Amniotic stem cell (primary cell): ENCODE results near the gene LRMDA.
A peak's percentile ranks its signal among the peaks of the same experiment; 100 is the strongest.

Source experiments
- DNase-seq: peaks from one replicate; lab custom pipeline; 2025; lab: John Stamatoyannopoulos, UW

The LRMDA gene

GRCh38 chr10:75431180-75432111 is at the start of gene LRMDA:
TSS of gene LRMDA (plus strand) at chr10:75431624.
- DNase-seq, result no peak

DNA sequence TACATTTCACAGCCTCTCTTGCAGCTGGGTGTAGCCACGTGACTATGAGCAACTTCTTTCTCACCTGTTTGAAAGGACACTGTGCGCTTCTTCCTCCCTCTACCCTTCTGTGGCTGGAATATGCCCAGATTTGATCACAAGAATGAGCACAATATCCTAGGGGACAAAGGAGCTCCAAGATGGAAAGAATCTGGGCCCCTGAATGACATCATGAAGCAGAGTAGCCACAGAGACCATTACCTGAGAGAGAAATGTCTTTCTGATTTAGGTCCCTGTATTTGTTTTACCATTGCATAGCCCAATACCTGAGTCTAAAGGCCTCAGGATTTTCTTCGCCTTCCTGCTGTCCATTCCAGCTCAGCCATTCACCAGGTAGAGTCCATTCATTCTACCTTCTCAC is 45.3 kb upstream of the LRMDA start:
- DNase-seq, result no peak

DNA sequence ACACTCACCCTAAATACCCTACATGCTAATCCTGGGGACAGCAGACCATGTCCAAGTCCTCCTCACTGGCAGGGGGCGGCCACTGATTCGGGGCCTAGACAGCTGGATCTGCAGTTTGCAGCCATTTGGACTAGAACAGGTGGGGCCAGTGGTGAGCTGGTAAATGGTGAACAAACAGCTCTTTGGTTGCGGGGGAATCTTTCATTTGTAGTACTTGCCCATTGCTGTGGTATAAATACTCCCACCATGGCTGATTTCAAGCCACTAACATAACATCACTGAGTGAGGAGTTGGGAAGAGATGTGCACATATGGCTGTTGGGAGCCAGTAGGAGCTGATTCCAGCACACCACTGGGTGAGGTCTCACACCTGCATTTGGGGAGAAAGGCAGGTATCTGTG is 43.3 kb upstream of the LRMDA start:
- no peak for DNase-seq

DNA sequence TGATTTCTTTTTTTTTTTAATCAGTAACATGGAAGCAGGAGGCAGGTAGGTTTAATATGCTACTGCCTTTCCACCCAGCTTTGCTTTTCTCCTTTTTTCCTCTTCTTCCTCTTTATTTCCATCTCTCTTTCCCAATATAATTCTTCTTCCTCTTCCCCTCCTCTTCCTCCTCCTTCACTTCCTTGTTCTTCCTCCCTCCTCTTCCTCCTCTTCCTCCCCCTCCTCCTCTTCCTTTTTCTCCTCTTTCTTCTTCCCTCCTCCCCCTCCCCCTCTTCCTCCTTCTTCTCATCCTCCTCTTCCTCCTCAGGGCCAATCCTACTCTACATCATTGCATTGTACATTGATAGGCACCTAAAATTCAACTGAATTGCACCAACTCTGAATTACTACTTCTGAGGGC is 41.2 kb upstream of the LRMDA start:
- DNase-seq, result no peak

- DNase-seq, result no peak
Observed at GRCh38 chr10:75392271-75392670, 39.2 kb upstream of the LRMDA start.

GRCh38 chr10:75392744-75393143 is 38.7 kb upstream of the LRMDA start:
- DNase-seq, result no peak

- no peak for DNase-seq
Observed at GRCh38 chr10:75394221-75394620, 37.2 kb upstream of the LRMDA start.

GRCh38 chr10:75395066-75395931 is 36.1 kb upstream of the LRMDA start:
- DNase-seq, result no peak

- DNase-seq, result no peak
Observed at GRCh38 chr10:75395932-75396630, 35.3 kb upstream of the LRMDA start.

GRCh38 chr10:75396631-75397495 is 34.6 kb upstream of the LRMDA start:
- DNase-seq, result no peak

GRCh38 chr10:75397496-75398199 is 33.8 kb upstream of the LRMDA start:
- DNase-seq, result no peak

DNA sequence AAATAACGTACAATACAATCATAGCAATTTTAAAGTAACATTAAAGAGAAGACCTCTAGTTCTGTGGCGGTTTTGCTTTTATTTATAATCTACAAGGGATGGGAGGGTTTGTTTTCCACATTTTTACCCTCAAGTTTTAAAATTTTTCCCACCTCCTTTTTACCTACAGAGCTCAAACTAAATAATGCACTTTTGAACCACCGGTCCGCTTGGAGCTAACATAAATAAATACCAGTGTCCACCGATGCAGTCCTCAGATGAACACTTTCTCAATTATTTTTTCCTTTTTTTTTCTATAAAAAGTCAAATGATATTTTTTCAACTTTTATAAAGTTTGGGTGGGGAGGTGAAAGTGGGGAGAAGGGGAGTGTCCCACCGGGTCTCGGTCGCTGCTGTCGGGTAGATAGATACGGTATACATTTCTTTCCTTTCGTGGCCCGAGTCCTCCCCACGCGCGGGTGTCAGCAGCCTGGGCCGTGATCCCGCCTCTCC is 33.2 kb upstream of the LRMDA start:
- DNase-seq, result no peak

GRCh38 chr10:75398692-75399460 is 32.5 kb upstream of the LRMDA start:
- DNase-seq, result no peak

GRCh38 chr10:75399461-75400162 is 31.8 kb upstream of the LRMDA start:
- no peak for DNase-seq

- DNase-seq, result no peak
Observed at GRCh38 chr10:75400163-75400770, 31.2 kb upstream of the LRMDA start.

GRCh38 chr10:75400771-75401568 is 30.5 kb upstream of the LRMDA start:
- peak; percentile 49 for DNase-seq

GRCh38 chr10:75401569-75402485 is 29.6 kb upstream of the LRMDA start, which contains the start of gene ZNF503:
TSS of gene ZNF503 (minus strand) at chr10:75401764. CDS start at chr10:75401419, 345 bp downstream.
- DNase-seq, result peak; percentile 97
